HG03469 (cell line): ENCODE results near the gene IRAK1.

Experiments
- ATAC-seq: cut with Tn5 transposase; IDR thresholded peaks from one replicate; pipeline ENCODE4 v1.9.1; 2021; ENCODE audit warnings: mild to moderate bottlenecking, moderate library complexity, moderate number of reproducible peaks; ENCODE audit not compliant: unreplicated experiment

IRAK1 gene

GRCh38 chrX:154043003-154043763, 23.5 kb upstream of the IRAK1 start:
- ATAC-seq = no peak

DNA sequence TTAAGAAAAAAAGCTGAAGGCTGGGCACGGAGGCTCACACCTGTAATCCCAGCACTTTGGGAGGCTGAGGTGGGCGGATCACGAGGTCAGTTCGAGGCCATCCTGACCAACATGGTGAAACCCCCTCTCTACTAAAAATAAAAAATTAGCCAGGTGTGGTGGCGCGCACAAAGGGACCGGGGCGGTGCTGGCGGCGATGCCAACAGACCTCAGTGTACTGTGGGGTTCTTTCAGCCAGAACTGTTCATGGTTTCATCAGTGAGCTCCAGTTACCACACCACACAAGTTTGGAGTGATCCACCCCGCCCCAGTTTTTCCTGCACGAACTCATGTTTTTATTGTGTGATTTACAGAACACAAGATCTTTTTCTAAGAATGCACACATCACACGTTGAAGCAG, 21.2 kb upstream of the IRAK1 start:
- no peak for ATAC-seq

DNA sequence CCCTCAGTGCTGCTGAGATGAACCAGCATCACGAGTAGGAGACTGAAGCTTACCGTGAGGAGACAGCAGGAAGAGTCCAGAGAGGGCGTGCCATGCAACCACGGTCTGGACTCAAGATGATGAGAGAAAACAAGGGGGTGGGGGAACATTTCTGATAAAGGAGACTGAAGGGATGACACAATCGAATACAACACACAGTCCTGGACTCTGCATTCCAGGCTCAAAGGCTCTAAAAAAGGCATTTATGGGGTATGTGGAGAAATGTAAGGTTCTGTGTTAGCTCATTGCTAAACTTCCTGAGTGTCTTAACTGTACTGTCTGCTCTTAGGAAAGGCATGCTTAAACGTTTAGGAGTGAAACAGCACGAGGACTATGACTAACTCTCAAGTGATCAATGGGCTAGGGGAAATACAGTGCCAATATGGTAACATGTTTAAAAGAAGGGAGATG, 20.6 kb upstream of the IRAK1 start:
- ATAC-seq = no peak

- no peak for ATAC-seq
Observed at GRCh38 chrX:154039577-154039976, 19.9 kb upstream of the IRAK1 start.

GRCh38 chrX:154038656-154039055, 19.0 kb upstream of the IRAK1 start:
- no peak for ATAC-seq

DNA sequence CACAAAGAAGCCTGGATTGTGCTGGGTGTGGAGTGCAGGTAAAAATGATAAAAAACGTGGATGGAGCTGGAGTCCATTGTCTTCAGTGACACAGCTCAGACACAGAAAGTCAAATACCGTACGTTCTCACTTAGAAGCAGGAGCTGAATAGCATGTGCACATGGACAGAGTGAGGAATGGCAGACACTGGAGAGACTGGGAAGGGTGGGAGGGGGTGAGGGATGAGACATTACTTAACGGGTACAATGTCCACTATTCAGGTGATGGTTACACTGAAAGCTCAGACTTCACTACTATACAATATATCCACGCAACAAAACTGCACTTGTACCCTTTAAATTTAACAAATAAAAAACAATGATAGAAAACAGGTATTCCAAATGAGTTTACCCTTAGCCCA, 18.1 kb upstream of the IRAK1 start:
- ATAC-seq = no peak

GRCh38 chrX:154036513-154036912, 16.8 kb upstream of the IRAK1 start:
- ATAC-seq = no peak

GRCh38 chrX:154033848-154034247, 14.1 kb upstream of the IRAK1 start:
- no peak for ATAC-seq

DNA sequence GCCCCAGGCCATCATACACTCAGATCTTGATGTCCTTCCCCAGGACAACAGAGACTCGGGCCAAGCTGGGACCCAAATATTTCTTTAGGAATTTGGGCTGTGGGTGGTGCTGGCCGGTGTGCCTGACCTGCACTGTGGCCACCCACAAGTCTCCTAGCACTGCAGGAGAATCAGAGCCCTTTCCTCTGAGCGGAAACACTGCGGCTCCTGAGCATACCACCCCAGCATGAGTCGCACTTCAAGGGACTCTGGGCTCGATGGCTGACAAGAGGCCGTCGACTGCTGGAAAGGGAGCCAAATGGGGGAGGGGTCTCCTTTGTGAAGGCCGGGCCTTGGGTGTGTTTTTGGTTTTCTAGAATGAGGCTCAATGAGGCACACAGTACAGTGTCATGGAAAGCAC, 13.0 kb upstream of the IRAK1 start:
- ATAC-seq = no peak

DNA sequence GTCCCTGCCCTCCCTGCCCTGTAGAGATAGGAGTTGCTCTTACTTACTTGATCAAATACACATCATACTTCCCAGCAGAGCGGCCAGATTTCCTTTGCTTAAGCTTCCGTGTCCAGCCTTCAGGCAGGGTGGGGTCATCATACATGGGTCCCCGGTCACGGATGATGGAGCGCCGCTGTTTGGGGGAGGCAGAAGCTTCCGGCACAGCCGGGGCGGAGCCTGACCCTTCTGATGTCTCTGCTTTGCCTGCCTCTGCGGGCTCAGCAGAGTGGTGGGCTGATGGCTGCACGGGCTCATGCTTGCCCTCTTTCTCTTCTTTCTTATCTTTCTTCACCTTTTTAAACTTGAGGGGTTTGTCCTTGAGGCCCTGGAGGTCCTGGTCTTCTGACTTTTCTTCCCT, 12.5 kb upstream of the IRAK1 start:
- ATAC-seq = no peak

- no peak for ATAC-seq
Observed at GRCh38 chrX:154030715-154031305, 11.1 kb upstream of the IRAK1 start.

DNA sequence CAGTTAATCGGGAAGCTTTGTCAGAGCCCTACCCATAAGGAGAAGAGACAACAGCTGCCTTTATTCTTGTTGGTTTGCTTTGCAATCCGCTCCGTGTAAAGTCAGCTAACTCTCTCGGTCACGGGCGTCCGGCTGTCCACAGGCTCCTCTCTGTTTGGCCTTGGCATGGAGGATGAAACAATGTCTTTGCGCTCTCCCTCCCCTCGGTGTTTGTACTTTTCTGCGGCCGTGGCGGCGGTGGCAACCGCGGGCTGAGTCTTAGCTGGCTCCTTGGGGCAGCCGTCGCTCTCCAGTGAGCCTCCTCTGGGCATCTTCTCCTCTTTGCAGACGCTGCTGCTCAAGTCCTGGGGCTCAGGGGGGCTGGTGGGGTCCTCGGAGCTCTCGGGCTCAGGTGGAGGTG, 10.6 kb upstream of the IRAK1 start:
- ATAC-seq = no peak

GRCh38 chrX:154029439-154029838, 9.7 kb upstream of the IRAK1 start:
- ATAC-seq = no peak

DNA sequence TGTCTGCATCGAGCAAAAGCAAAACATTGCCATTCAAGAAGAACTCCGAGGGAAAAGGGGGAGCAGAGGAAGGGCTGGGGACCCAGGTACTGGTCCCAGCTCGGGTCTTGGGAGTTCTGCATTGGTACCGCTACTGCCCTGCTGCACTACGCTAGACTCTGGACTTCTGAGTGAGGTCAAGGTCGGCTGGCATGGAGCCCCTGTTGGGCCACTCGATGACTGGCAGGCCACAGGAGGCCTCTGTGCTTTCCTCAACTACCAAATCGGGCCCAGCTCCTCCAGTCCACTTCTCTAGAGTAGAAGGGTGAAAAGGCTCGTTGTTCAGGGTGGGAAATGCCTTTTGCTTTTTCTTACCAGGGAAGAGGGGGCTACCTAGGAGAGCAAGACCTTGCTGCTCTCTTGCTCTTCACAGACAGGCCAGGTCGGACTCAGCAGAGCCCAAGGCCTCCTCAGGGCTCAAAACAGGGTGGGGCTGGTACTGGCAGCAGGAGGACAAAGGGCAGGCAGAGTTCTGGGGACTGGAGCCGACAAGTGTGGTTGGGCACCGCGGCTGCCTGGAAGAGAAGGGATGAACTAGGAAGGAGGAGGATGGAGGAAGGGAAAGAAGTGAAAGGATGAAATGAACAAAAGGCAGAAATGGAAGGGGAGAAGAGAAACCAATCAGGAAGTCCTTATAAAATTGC, 8.9 kb upstream of the IRAK1 start:
- ATAC-seq = no peak

GRCh38 chrX:154027986-154028385, 8.3 kb upstream of the IRAK1 start:
- ATAC-seq = no peak

DNA sequence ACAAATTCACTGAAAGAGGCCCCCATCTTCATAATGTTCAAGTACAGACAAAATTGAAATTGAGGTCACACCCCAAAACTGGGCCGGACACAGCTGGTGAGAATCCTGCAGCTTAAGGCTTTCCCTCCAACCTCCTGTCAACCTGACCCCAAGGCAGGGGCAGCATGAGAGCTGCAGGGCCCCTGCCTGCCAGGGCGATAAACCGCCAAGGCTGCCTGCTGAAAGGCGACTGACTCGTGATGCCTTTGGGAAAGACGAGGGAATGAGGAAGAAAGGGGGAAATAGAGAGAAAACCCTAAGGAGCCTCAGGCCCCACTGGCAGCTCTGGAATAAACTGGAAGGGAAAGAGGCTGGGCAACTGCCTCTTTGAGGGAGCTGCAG, 7.3 kb upstream of the IRAK1 start:
- no peak for ATAC-seq

DNA sequence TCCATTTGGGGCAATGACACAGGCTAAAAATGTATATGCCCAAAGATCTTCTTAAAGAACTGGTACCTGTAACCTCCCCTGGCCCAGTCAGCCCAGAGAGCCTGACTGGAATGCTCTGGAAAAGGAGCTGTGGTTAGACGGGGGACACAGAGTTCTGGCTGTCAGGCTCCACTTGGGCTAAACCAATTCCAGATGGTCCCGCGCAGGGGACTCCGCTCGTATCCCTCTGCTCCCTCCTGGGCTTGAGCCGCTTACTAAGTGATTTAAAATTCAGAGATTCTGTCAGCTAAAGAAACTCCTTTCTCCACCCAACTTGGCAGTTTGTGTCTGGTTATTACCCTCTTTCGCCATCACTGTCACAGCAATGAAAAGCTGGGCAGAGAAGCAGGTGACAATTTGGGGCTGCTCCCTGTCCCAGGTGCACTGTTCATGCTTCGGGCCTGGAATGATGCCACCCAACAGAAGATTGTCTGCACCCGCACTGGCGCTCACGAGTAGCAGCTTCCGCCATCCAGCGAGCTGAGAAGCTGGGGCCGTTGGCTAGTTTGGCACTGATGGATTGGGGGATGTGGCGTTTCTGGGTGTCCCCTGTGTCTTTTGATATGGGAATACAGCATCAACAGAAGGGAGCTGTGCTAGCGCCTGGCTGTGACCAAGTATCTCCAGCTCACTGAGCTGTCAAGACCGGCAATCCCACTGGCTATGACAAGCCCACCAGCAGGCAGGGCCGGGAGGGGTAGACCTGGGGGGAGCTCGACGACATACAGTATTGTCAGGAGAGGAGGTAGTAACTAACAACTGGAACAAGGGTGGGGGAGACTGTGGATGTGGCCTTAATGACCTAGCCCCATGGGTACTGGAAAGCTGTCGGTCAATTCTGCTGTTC, 6.7 kb upstream of the IRAK1 start:
- ATAC-seq = no peak

- no peak for ATAC-seq
Observed at GRCh38 chrX:154025230-154025629, 5.5 kb upstream of the IRAK1 start.

DNA sequence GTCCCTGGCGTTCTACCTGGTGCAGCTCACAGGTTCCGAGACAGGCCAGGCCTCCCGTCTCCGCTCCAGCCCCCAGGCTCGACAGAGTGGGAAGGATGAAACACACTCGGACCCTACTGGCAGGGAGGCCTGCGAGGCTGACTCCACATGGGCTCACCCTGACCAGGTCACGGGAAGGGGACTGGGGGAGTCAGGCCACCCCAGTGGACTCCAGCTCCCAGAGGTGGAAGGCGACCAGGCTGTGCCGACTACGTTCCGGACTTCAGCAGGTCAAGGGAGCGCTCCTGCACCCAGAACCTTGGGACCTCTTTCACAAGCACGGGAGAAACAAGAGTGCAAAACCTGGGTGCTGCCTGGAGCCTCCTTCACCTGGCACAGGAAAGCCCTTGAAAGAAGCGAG, 4.6 kb upstream of the IRAK1 start:
- ATAC-seq = no peak

DNA sequence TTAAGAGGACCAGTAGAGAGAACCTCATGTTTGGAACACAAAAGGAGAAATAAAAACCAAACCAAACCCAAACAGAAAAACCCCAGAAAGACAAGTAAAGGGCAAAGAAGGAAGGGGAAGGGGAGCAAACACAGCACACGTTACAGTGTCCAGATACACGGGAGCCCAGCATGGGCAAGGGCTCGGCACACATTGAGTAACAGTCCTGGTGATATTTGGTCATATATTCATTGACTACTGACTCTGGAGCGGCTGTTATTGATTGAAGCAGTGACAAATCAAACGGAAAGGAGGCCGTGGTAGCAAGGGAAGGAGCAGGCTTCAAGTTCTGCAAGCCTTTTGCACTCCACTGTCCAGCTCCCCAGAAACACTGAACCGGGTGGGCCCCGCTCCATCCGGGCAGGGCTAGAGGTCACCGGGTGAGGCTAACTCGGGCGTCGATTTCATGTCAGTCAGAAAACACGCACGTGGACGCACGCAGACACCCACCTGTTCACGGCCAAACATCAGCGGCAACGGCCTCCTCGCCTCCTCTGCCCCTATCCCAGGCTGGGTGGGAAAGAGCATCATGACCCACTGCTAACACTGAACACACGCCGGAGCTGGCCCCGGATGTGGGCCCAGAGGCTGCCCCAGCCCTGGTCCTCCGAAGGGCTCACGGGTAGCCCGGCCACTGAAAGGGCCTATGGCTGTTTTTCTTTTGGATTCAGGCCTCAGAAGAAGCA, 3.7 kb upstream of the IRAK1 start:
- no peak for ATAC-seq

GRCh38 chrX:154022108-154022507, 2.4 kb upstream of the IRAK1 start:
- no peak for ATAC-seq
